ENCODE results near the gene DNAAF9. TPM values are rescaled to one million over a fixed set of nuclear protein-coding genes. Genes with fewer than 3 reads are reported as not detected.

DNAAF9 gene
- total RNA-seq, 2 experiments from 2014 or later = 1.1 to 1.3 TPM

DNA sequence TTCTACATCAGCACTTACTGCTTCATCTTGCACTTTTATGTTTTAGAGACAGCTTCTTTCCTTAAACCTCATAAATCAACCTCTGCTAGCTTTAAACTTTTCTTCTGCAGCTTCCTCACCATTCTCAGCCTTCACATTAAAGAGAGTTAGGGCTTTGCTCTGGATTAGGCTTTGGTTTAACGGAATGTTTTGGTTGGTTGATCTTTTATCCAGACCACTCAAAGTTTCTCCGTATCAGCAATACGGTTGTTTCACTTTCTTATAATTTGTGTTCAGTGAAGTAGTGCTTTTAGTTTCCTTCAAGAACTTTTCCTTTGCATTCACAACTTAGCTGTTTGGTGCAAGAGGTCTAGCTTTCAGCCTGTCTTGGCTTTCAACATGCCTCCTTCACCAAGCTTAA is 40.4 kb downstream of the DNAAF9 start:
- Mint-ChIP-seq H3K27me3 (no peaks in the 10 kb centered on the region), H3K4me3 (no peak overlapping the region), H3K27ac (peak overlapping the region; percentile 45), H3K36me3 (peaks cover 3% of the 10 kb centered on the region), H3K4me1 (peaks cover 4% of the 10 kb centered on the region), H3K9me3 (no peaks in the 10 kb centered on the region)
- no peak for DNase-seq

DNA sequence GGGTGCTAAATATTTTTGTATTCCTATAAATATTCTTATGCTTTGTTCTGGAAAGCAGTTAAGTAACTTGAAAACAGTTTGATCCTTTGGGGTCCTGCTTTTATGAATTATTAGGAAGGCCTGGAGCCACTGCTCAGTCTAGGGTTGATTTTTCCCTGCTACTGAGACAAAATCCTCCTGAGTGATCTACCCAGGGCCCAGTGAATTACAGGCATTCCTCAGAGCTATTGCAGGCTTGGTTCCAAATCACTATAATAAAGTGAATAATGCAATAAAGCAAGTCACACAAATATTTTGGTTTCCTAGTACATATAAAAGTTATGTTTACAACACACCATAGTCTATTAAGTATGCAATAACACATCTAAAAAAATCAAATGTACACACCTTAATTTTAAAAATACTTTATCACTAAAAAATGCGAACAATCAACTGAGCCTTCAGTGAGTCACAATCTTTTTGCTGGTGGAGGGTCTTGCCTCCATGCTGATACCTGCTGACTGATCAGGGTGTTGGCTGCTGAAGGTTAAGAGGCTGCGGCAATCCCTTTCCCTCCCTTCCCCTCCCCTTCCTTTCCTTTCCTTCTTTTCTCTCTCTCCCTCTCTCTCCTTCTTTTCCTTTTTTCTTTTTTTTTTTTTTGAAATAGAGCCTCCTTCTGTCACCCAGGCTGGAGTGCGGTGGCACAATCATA is 43.0 kb downstream of the DNAAF9 start:
- Mint-ChIP-seq H3K27ac (no peak overlapping the region), H3K27me3 (no peaks in the 10 kb centered on the region), H3K4me1 (peaks cover 4% of the 10 kb centered on the region), H3K9me3 (no peaks in the 10 kb centered on the region), H3K36me3 (no peaks in the 10 kb centered on the region), H3K4me3 (no peak overlapping the region)
- no peak for DNase-seq

DNA sequence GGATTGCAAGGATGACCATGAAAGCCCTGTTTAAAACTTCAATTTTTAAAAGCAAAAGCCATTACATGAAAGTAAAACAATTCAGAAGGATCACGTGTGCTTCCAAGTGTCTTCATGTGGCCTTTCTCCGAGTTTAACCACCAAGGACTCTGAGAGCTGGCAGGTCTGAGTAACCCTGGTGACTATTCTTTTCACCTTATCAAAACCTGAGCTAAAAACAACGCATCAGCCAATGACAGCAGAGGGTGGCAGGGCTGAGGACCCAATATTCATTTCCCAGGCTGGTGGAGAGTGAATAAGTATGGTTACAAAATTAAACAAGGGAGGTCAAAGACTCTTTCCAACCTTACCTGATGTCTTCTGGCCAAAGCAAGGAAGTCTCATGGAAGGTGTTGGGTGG is 46.7 kb downstream of the DNAAF9 start:
- H3K36me3 Mint-ChIP-seq = no peaks in the 10 kb centered on the region
- no peaks in the 10 kb centered on the region for H3K9me3 Mint-ChIP-seq
- H3K27ac Mint-ChIP-seq = no peak overlapping the region
- H3K4me1 Mint-ChIP-seq = no peaks in the 10 kb centered on the region
- H3K27me3 Mint-ChIP-seq = no peaks in the 10 kb centered on the region
- no peak for DNase-seq
- no peak overlapping the region for H3K4me3 Mint-ChIP-seq

DNA sequence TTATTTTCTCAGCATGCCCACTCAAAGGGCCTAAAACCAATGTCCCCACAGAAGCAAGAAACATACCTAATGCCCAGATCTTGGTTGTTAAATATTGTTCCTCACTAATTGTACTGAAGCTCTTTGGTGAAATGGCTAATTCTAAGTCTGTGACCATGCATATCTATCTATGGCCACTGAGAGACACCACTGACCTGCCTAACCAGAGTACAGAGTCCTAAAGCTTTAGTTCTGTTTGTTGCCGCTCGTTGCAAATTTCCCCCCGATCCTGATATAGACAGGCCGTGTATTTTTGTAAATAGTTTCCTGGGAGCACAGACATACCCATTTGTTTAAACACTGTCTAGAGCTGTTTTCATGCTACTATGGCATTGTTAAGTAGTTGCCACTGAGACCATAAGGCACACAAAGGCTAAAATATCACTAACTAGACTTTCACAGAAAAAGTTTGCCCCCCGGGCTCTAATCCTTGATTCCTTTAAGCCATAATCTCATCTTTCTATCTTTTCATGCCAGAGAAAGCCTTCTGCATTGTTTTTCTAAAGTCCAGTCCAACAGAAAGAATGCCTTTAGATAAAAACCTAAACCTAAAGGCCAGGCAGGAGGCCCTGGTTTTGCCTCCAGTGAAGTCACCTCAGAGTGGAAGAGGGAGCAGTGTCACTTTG is 48.7 kb downstream of the DNAAF9 start:
- H3K9me3 Mint-ChIP-seq = no peaks in the 10 kb centered on the region
- H3K4me3 Mint-ChIP-seq = no peak overlapping the region
- no peaks in the 10 kb centered on the region for H3K27me3 Mint-ChIP-seq
- no peak for DNase-seq
- no peaks in the 10 kb centered on the region for H3K4me1 Mint-ChIP-seq
- no peak overlapping the region for H3K27ac Mint-ChIP-seq
- H3K36me3 Mint-ChIP-seq = no peaks in the 10 kb centered on the region

Other genes starting within 250 kb of the DNAAF9 start
- 10 to 100 TPM; 27.2 to 28.3 TPM for gene FASTKD5, start 247.8 kb downstream of the DNAAF9 start, total RNA-seq
- gene UBOX5, start 247.8 kb downstream of the DNAAF9 start, total RNA-seq = 1 to 10 TPM; 4.5 to 4.9 TPM
- gene LZTS3, start 234.1 kb downstream of the DNAAF9 start, total RNA-seq = 1 to 10 TPM; 1.6 TPM
- 10 to 100 TPM; 58.8 to 62.0 TPM for gene DDRGK1, start 203.0 kb downstream of the DNAAF9 start, total RNA-seq
- gene ITPA, start 198.2 kb downstream of the DNAAF9 start, total RNA-seq = 10 to 100 TPM; 70.7 to 74.0 TPM
- gene SLC4A11, start 168.5 kb downstream of the DNAAF9 start, total RNA-seq = 1 to 10 TPM; 1.8 to 2.9 TPM
- gene ATRN, start 63.3 kb upstream of the DNAAF9 start, total RNA-seq = 1 to 10 TPM; 7.3 to 7.7 TPM